Mucosa of rectum (tissue), 2 donors: ENCODE measurements around the gene INPP5B.
"Not testable (repeated sequence)": the region's sequence is repeated elsewhere in the genome, so short reads cannot be mapped to it uniquely, and the experiment has no call there.

Source experiments
- H3K27ac ChIP-seq, 2 donors: one replicate each; pipeline ENCODE4 v1.7.0; 2013; ENCODE audit warnings: inconsistent platforms in 2 of 2, low read depth in 2 of 2, low read length in 2 of 2
- H3K27me3 ChIP-seq, 2 donors: one replicate each; pipeline ENCODE4 v1.7.0; 2013; ENCODE audit warnings: low read length in 2 of 2; ENCODE audit not compliant: control insufficient read depth in 2 of 2, insufficient read depth in 2 of 2
- H3K36me3 ChIP-seq, 2 donors: one replicate each; pipeline ENCODE4 v1.7.0; 2013; ENCODE audit warnings: low read length in 2 of 2; ENCODE audit not compliant: control insufficient read depth in 2 of 2, insufficient read depth in 2 of 2
- H3K4me1 ChIP-seq, 2 donors: one replicate each; pipeline ENCODE4 v1.7.0; 2013; ENCODE audit warnings: low read length in 2 of 2, mild to moderate bottlenecking in 1 of 2; ENCODE audit not compliant: control insufficient read depth in 2 of 2, insufficient read depth in 2 of 2
- H3K4me3 ChIP-seq, 2 donors: one replicate each; pipeline ENCODE4 v1.7.0; 2013; ENCODE audit warnings: low read length in 2 of 2
- H3K9ac ChIP-seq, 2 donors: one replicate each; pipeline ENCODE4 v1.7.0; 2013; ENCODE audit warnings: low read length in 2 of 2, low read depth in 1 of 2, mild to moderate bottlenecking in 1 of 2
- H3K9me3 ChIP-seq, 2 donors: one replicate each; pipeline ENCODE4 v1.7.0; 2013; ENCODE audit warnings: low read length in 2 of 2; ENCODE audit not compliant: control insufficient read depth in 2 of 2
- donor health status: healthy.
- donor health status: Normal muscosa, but diverticular disease.

INPP5B gene

DNA sequence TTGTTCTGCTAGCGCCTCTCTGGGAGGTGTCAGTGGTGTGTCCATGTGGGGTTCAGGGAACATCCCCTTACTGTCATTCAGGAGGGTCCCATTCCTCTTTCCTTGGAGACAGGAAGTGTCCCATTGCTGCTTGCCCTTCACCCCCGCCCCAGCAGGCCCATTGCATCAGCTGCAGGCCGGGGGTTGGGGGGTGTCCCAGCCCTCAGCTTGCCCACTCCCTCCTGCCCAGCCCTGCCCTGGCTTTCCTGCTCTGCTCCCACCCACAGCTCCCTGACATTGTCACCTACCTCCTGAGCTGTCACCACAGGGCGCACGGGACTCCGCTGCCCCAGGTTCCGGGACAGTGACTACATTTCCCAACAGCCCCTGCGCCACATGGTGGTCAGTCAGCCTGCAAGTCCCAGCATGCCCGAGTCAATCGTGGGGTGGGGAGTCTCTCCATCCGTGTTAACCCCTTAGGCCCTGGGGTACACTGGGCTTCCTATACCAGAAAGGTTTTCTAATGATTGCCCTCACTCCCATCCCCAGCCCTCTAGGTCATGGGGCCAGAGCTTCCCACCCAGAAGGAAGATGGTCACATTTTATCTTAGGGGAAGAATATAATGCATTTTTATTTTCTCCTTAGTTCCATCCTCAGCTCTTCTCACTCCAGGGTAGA is at the start of gene INPP5B:
Gene INPP5B (minus strand): TSS at position 351 of the 658 bp plus-strand sequence. CDS start 745 bp downstream, outside the sequence.
- H3K36me3 ChIP-seq, result peaks cover 0 to 7% of the 10 kb centered on the region in 2 donors
- peaks cover 11 to 19% of the 10 kb centered on the region in 2 donors for H3K4me1 ChIP-seq
- peak within 1 kb of the TSS; percentile 82 to 86 for H3K9ac ChIP-seq
- peak within 1 kb of the TSS; percentile 77 to 80 for H3K27ac ChIP-seq
- no peaks in the 10 kb centered on the region for H3K9me3 ChIP-seq
- no peaks in the 10 kb centered on the region for H3K27me3 ChIP-seq
- H3K4me3 ChIP-seq, result peak within 1 kb of the TSS; percentile 93 to 95

DNA sequence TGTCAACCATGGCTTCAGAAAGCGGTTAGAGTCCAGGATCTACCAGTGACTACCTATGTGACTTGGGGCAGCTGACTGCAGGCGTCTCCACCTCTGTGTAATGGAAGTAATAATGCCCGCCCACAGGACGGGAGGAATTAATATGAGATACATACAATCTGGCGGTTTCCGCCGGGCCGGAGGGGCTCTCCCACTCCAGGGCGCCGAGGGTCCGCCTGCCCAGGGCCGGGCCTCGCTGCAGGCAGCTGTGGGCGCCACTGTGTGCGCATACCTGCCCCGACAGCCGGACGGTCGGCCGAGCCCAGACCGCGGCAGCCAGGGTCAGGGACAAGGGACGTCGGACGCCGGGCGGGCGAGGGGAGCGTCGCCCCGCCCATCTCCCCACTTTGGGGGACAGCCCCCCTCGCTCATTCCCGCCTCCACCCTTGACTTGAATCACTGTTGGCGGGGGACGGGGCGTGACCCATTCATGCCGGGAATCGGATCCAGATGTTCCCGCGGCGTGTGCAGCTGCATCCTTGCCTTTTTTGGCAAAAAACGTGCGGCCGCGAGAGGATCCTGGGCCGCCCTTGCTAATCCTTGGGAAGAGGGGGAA is 49.0 kb upstream of the INPP5B start:
- Histone ChIP-seq H3K36me3 (peaks cover 0 to 4% of the 10 kb centered on the region in 2 donors), H3K4me3 (peak overlapping the region; percentile 56 to 61), H3K4me1 (peaks cover 31 to 38% of the 10 kb centered on the region in 2 donors), H3K27ac (peak overlapping the region; percentile 72 to 83), H3K27me3 (peaks cover 0 to 2% of the 10 kb centered on the region in 2 donors), H3K9me3 (no peaks in the 10 kb centered on the region), H3K9ac (peak overlapping the region; percentile 60 to 61)

DNA sequence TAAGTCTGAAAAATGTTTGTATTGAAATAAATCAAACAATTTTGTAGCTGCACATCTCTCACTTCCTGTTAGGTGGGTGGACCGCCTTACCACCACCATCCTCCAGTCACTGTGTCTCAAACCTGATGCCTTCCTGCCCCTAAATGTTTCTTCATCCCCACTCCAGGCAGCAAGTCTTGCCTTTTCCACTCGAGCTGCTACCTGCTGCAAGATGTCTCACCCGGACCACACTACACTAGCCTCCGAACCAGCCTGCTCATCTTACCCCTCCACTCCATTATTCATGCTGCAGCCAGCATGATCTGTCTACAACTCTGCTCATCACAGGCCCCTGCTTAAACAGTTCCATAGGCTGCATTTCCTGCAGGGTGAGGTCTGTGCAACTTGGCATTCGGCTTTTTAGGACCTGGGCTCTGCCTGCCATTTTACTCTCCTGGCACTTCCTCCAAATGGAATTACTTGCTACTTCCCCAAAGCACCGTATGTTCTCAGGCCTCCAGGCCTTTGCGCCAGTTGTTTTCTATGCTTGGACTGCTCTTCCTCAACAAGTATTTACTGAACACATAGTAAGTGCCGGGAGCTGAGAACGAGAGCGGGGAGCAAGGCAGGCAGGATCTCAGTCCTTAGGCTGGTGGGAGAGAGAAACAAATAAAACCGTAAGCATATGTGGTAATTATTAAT is 48.2 kb upstream of the INPP5B start:
- Histone ChIP-seq H3K4me1 (peaks cover 27 to 31% of the 10 kb centered on the region in 2 donors), H3K4me3 (peak overlapping the region; percentile 56 to 61)

DNA sequence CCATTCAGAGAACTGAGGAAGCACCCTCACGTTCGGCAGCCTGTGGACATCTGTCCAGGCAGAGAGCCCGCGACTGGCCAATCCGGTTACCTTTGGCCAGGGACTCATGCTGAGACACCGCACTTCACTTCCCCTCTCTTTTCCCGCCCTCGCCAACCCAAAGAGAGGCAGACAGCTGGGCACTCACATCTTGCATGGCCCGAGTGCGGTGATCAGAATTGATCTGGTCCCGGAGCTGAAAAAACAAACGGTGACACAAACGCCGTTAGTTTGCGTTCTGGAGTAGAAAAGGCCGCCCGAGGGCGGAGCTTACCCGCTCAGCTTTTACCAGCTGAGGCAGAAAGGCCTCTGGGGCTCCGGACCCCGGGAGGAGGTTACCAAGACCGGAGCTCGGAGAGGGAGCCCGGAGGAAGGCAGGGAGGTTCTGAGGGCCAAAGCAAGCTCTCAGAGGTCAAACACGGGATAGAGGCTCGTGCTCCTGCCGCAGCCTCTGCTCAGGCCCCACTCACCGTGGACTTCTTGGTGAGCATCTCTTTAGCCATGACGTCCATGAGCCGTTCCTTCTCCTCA is 42.6 kb upstream of the INPP5B start:
- H3K27ac ChIP-seq, result peak overlapping the region; percentile 63 to 83
- peaks cover 17 to 23% of the 10 kb centered on the region in 2 donors for H3K36me3 ChIP-seq
- H3K9me3 ChIP-seq, result no peaks in the 10 kb centered on the region
- H3K27me3 ChIP-seq, result no peaks in the 10 kb centered on the region
- peak overlapping the region; percentile 97 to 99 for H3K4me3 ChIP-seq
- H3K4me1 ChIP-seq, result peaks cover 5 to 7% of the 10 kb centered on the region in 2 donors
- peak overlapping the region; percentile 74 to 91 for H3K9ac ChIP-seq

More for the DNA sequence above, 48.2 kb upstream of the INPP5B start:
- H3K27ac ChIP-seq, result peak overlapping the region; percentile 72 to 83
- H3K9ac ChIP-seq, result peak overlapping the region in 1 of 2 donors; percentile 61
- H3K9me3 ChIP-seq, result no peaks in the 10 kb centered on the region
- peaks cover 0 to 2% of the 10 kb centered on the region in 2 donors for H3K27me3 ChIP-seq
- H3K36me3 ChIP-seq, result peaks cover 0 to 4% of the 10 kb centered on the region in 2 donors

DNA sequence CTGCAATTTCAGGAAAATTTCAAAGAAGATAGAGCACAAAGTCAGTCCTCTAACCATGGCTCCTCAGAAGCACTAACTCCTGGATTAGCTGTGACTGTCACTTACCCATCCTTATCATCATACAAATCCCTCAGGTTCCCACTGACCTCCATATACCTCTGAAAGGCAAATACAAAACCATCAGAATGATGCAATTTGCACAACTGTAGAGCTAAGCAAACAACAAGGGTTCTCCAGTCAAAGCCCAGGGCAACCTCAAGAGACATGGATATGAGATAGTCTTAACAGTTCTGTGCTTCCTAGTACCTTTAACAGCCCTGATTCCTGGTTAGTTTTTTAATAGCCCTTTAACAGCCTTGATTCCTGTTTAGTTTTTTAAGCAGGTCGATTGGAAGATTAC is 40.8 kb upstream of the INPP5B start:
- Histone ChIP-seq H3K36me3 (peaks cover 27 to 34% of the 10 kb centered on the region in 2 donors), H3K4me3 (no peak overlapping the region)

DNA sequence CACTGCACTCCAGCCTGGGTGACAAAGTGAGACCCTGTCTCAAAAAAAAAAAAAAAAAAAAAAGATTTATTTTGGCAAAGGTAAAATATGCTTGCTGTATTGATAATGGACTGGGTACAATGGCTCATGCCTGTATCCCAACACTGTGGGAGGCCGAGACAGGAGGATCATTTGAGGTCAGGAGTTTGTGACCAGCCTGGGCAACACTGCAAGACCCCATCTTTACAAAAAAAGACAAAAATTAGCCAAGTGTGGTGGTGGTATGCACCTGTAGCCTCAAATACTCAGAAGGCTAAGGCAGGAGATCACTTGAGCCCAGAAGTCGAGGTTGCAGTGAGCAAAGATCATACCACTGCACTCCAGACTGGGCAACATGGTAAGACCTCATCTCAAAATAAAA is 36.7 kb upstream of the INPP5B start:
- peaks cover 61 to 70% of the 10 kb centered on the region in 2 donors for H3K36me3 ChIP-seq
- no peak overlapping the region for H3K4me3 ChIP-seq
- H3K27me3 ChIP-seq, result no peaks in the 10 kb centered on the region
- no peaks in the 10 kb centered on the region for H3K9me3 ChIP-seq
- H3K27ac ChIP-seq, result no peak overlapping the region
- peaks cover 3 to 4% of the 10 kb centered on the region in 2 donors for H3K4me1 ChIP-seq
- H3K9ac ChIP-seq, result no peak overlapping the region

More for the DNA sequence above, 40.8 kb upstream of the INPP5B start:
- Histone ChIP-seq H3K27me3 (no peaks in the 10 kb centered on the region), H3K9me3 (no peaks in the 10 kb centered on the region), H3K27ac (no peak overlapping the region), H3K9ac (no peak overlapping the region), H3K4me1 (peaks cover 5 to 7% of the 10 kb centered on the region in 2 donors)

DNA sequence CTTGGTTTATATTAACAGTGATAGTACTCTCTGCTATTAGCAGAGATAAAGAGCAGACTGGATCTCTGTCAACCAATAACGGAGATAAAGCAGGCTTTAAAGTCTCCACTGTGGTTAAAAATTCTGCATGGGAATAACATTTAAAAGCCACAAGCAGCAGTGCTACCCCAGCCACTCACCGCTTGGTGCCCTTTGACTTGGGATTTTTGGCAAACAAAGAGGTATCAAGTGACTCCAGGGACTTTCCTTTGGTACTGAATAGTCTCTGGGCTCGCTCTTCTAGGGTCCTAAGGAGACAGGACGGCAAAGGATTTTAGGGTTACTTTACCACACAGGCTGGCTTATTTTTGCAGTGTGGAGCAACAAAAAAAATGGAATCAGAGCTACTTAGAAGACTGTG is 31.7 kb upstream of the INPP5B start:
- H3K27ac ChIP-seq, result no peak overlapping the region
- H3K4me1 ChIP-seq, result peaks cover 0 to 2% of the 10 kb centered on the region in 2 donors
- H3K27me3 ChIP-seq, result no peaks in the 10 kb centered on the region
- H3K9me3 ChIP-seq, result no peaks in the 10 kb centered on the region
- peaks cover 50 to 70% of the 10 kb centered on the region in 2 donors for H3K36me3 ChIP-seq
- H3K9ac ChIP-seq, result no peak overlapping the region
- H3K4me3 ChIP-seq, result no peak overlapping the region

DNA sequence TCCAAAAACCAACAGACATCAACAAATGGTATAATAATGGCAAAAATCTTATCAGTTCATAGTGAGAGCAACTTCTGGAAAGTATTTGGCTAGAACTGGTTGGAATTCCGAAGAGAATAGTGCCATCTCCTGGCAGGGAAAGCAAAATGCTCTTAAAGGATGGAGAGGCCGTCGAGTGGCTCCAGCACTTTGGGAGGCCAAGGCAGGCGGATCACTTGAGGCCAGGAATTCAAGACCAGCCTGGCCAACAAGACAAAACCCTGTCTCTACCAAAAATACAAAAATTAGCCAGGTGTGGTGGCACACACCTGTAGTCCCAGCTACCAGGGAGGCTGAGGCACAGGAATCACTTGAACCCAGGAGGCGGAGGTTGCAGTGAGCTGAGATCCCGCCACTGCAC is 28.2 kb upstream of the INPP5B start:
- H3K27me3 ChIP-seq, H3K4me1 ChIP-seq, H3K4me3 ChIP-seq, H3K9me3 ChIP-seq, H3K27ac ChIP-seq, H3K9ac ChIP-seq: not testable (repeated sequence)
- H3K36me3 ChIP-seq, result peaks cover 29 to 47% of the 10 kb centered on the region in 2 donors

DNA sequence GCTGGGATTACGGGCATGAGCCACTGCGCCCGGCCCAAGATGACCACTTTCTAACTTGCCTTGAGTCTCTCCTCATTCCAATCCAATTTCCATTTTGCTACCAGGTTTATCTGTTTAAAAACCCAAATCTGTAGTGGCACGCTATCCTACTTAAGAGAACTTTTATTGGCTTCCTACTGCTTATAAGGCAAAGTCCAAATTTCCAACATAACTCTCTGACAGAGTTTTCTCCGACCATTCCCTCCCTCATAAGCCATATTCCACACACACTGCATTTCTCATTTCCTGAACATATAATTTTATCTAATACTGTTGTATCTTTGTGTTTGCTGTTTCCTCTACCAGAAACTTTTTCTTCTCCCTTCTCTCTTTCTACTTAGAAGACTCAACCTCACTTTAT is 27.7 kb upstream of the INPP5B start:
- Histone ChIP-seq H3K4me1 (peaks cover 0 to 2% of the 10 kb centered on the region in 2 donors), H3K9ac (no peak overlapping the region), H3K27ac (no peak overlapping the region), H3K27me3 (no peaks in the 10 kb centered on the region), H3K36me3 (peaks cover 26 to 47% of the 10 kb centered on the region in 2 donors), H3K4me3 (no peak overlapping the region), H3K9me3 (no peaks in the 10 kb centered on the region)

DNA sequence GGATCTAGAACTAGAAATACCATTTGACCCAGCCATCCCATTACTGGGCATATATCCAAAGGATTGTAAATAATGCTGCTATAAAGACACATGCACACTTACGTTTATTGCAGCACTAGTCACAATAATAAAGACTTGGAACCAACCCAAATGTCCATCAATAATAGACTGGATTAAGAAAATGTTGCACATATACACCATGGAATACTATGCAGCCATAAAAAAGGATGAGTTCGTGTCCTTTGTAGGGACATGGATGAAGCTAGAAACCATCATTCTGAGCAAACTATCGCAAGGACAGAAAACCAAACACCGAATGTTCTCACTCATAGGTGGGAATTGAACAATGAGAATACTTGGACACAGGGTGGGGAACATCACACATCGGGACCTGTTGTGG is 26.8 kb upstream of the INPP5B start:
- H3K36me3 ChIP-seq, result peaks cover 25 to 48% of the 10 kb centered on the region in 2 donors
- H3K9me3 ChIP-seq, H3K4me1 ChIP-seq, H3K27ac ChIP-seq, H3K9ac ChIP-seq, H3K4me3 ChIP-seq, H3K27me3 ChIP-seq: not testable (repeated sequence)
